OCI-LY1 (cell line): ENCODE results near the gene DMD.
A peak's percentile ranks its signal among the peaks of the same experiment; 100 is the strongest.

ENCODE experiments used
- H2AFZ ChIP-seq: fragments of 200-600 bp; sonication (generic), shearing (Covaris generic); 2 replicates; pipeline ENCODE4 v1.6.0; 2014; ENCODE audit warnings: antibody characterized with exemption, mild to moderate bottlenecking, low read length
- H3F3A ChIP-seq: fragments of 200-600 bp; sonication (generic), shearing (Covaris generic); 2 replicates; pipeline ENCODE4 v1.6.0; 2014; ENCODE audit warnings: mild to moderate bottlenecking, antibody characterized with exemption, low read length, moderate library complexity; ENCODE audit not compliant: insufficient read depth
- H3K27ac ChIP-seq: fragments of 200-600 bp; sonication (generic); 2 replicates; pipeline ENCODE4 v1.5.1; 2014; ENCODE audit warnings: low read length, mixed run types, mild to moderate bottlenecking, low read depth; ENCODE audit not compliant: poor library complexity, severe bottlenecking
- H3K27me3 ChIP-seq: fragments of 200-600 bp; sonication (generic); 2 replicates; pipeline ENCODE4 v1.6.0; 2014; ENCODE audit warnings: antibody characterized with exemption, mild to moderate bottlenecking, low read length, moderate library complexity; ENCODE audit not compliant: insufficient read depth
- H3K36me3 ChIP-seq: fragments of 200-600 bp; sonication (generic); 2 replicates; pipeline ENCODE4 v1.6.1; 2014; ENCODE audit warnings: mild to moderate bottlenecking, antibody characterized with exemption, low read length, moderate library complexity, mixed read lengths; ENCODE audit not compliant: insufficient read depth
- H3K4me1 ChIP-seq: fragments of 200-600 bp; sonication (generic); 2 replicates; pipeline ENCODE4 v1.5.1; 2014; ENCODE audit warnings: mild to moderate bottlenecking, low read length, moderate library complexity; ENCODE audit not compliant: insufficient read depth, severe bottlenecking
- H3K4me2 ChIP-seq: fragments of 200-600 bp; sonication (generic), shearing (Covaris generic); 2 replicates; pipeline ENCODE4 v1.6.1; 2014; ENCODE audit warnings: low read length
- H3K4me3 ChIP-seq: fragments of 200-600 bp; sonication (generic); 2 replicates; pipeline ENCODE4 v1.5.1; 2014; ENCODE audit warnings: low read length, low read depth, mild to moderate bottlenecking, mixed read lengths; ENCODE audit not compliant: poor library complexity, severe bottlenecking
- H3K79me2 ChIP-seq: fragments of 200-600 bp; shearing (Covaris generic); 2 replicates; pipeline ENCODE4 v1.6.1; 2016; ENCODE audit warnings: mixed run types, low read length, mixed read lengths; ENCODE audit not compliant: insufficient read depth
- H3K9ac ChIP-seq: fragments of 200-600 bp; sonication (generic), shearing (Covaris generic); 2 replicates; pipeline ENCODE4 v1.6.1; 2014; ENCODE audit warnings: mild to moderate bottlenecking, low read length, mixed read lengths
- H3K9me2 ChIP-seq: fragments of 200-600 bp; sonication (generic), shearing (Covaris generic); 2 replicates; pipeline ENCODE4 v1.6.1; 2014; ENCODE audit warnings: low read depth, mild to moderate bottlenecking, low read length, mixed read lengths
- H3K9me3 ChIP-seq: fragments of 200-600 bp; shearing (Covaris generic); 2 replicates; pipeline ENCODE4 v1.6.1; 2014; ENCODE audit warnings: low read length, mixed read lengths
- H4K20me1 ChIP-seq: fragments of 200-600 bp; sonication (generic), shearing (Covaris generic); 2 replicates; pipeline ENCODE4 v1.6.0; 2016; ENCODE audit warnings: mild to moderate bottlenecking, low read length; ENCODE audit not compliant: insufficient read depth
- EZH2 ChIP-seq: fragments of 200-600 bp; sonication (generic), shearing (Covaris generic); IDR thresholded peaks from 2 replicates; pipeline ENCODE4 v1.8.0; 2017; ENCODE audit warnings: borderline replicate concordance, mixed run types, mild to moderate bottlenecking, antibody characterized with exemption, low read length, moderate library complexity, mixed read lengths
- TF ChIP-seq, protein P1 (sequence below): fragments of 200-600 bp; sonication (generic), shearing (Covaris generic); IDR thresholded peaks from 2 replicates; pipeline ENCODE4 v1.5.1; 2017; ENCODE audit warnings: mild to moderate bottlenecking, antibody characterized with exemption, low read length, moderate library complexity, mixed read lengths

Gene DMD

DNA sequence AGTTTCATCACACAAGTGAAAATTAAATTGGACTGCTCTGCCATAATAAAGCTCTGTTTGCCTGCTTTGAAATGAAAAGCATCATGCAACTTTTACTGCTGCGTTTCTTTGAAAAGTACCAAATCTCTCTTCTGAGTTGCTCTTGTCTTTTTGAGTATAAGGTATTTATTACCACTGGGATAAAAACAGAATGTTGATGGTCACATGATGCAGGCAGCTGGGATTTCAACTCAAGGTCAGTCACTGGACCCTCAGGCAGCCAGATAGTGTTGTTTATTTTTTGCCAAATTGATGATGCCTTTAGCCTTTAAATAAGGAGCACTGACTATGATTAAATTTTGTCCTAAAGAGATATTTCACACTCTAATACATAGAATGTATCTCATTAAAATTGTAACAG is 32.7 kb downstream of the DMD start:
- Histone ChIP-seq H3K4me2 (no peak overlapping the region), H3K79me2 (peaks cover 10% of the 10 kb centered on the region; the same call in 1 of the 2 replicates), H3K9me3 (no peaks in the 10 kb centered on the region), H3K36me3 (peaks cover 24% of the 10 kb centered on the region), H3F3A (no peaks in the 10 kb centered on the region), H3K9ac (no peak overlapping the region), H3K27me3 (no peaks in the 10 kb centered on the region), H2AFZ (no peak overlapping the region), H3K9me2 (no peaks in the 10 kb centered on the region), H3K4me1 (peaks cover 95% of the 10 kb centered on the region), H3K4me3 (no peak overlapping the region), H3K27ac (peak overlapping the region; percentile 100), H4K20me1 (no peaks in the 10 kb centered on the region)
- TF ChIP-seq, protein P1, sequence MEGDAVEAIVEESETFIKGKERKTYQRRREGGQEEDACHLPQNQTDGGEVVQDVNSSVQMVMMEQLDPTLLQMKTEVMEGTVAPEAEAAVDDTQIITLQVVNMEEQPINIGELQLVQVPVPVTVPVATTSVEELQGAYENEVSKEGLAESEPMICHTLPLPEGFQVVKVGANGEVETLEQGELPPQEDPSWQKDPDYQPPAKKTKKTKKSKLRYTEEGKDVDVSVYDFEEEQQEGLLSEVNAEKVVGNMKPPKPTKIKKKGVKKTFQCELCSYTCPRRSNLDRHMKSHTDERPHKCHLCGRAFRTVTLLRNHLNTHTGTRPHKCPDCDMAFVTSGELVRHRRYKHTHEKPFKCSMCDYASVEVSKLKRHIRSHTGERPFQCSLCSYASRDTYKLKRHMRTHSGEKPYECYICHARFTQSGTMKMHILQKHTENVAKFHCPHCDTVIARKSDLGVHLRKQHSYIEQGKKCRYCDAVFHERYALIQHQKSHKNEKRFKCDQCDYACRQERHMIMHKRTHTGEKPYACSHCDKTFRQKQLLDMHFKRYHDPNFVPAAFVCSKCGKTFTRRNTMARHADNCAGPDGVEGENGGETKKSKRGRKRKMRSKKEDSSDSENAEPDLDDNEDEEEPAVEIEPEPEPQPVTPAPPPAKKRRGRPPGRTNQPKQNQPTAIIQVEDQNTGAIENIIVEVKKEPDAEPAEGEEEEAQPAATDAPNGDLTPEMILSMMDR: no peak
- no peak for TF ChIP-seq EZH2

DNA sequence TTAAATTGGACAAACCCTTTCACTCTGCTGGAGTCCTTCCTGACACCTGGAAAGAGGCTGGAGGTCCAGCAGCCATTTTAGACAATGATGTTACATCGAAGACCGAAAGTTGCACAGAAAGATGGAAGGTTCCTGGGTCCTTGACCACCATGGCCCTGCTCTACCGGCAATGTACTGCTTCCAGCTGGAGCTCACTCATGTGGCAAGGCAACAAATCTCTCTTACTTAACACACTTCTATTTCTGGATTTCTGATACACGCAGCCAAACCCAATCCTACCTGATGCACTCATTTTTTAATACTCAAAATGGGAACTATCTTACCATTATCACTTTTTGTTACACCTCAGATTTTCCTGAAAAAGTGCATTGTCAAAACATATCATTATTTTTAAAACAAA is 33.1 kb downstream of the DMD start:
- Histone ChIP-seq H3F3A (no peaks in the 10 kb centered on the region), H3K27ac (peak overlapping the region; percentile 100), H2AFZ (no peak overlapping the region)

DNA sequence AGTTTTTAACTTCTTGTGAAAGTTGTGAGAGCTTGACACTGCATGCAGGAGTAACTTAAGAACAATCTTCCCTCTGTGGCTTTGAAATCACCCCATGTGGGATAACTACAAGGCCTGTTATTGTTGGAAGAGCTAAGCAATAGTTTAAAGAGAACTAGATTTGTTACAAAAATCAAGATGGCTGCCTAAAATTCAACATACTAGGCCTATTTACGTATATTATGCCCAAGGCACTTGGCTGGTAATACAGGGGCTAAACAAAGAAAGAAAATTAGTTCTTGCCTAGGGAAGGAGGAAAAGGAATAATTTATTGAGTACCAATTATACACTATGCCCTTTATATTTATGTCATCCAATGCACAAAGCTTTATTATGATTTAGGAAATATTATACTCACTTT is 36.1 kb downstream of the DMD start:
- H3F3A ChIP-seq: no peaks in the 10 kb centered on the region; the same call in 1 of the 2 replicates
- peak overlapping the region; percentile 74 for H3K9ac ChIP-seq

More for the DNA sequence above, 33.1 kb downstream of the DMD start:
- H4K20me1 ChIP-seq: no peaks in the 10 kb centered on the region
- peaks cover 10% of the 10 kb centered on the region; the same call in 1 of the 2 replicates for H3K79me2 ChIP-seq
- no peak overlapping the region for H3K4me2 ChIP-seq
- no peak for TF ChIP-seq EZH2
- TF ChIP-seq, protein P1: no peak
- no peaks in the 10 kb centered on the region for H3K9me3 ChIP-seq
- peaks cover 97% of the 10 kb centered on the region for H3K4me1 ChIP-seq
- H3K36me3 ChIP-seq: peaks cover 24% of the 10 kb centered on the region
- no peak overlapping the region for H3K9ac ChIP-seq
- H3K4me3 ChIP-seq: no peak overlapping the region
- H3K9me2 ChIP-seq: no peaks in the 10 kb centered on the region
- no peaks in the 10 kb centered on the region for H3K27me3 ChIP-seq

More for the DNA sequence above, 36.1 kb downstream of the DMD start:
- peaks cover 97% of the 10 kb centered on the region for H3K4me1 ChIP-seq
- no peaks in the 10 kb centered on the region for H3K27me3 ChIP-seq
- H3K9me2 ChIP-seq: no peaks in the 10 kb centered on the region
- H3K79me2 ChIP-seq: no peaks in the 10 kb centered on the region
- no peaks in the 10 kb centered on the region for H3K9me3 ChIP-seq
- peak overlapping the region; percentile 100 for H3K27ac ChIP-seq
- peak overlapping the region; percentile 72; the same call in 1 of the 2 replicates for H3K4me2 ChIP-seq
- no peak overlapping the region for H3K4me3 ChIP-seq
- H2AFZ ChIP-seq: no peak overlapping the region
- no peaks in the 10 kb centered on the region for H4K20me1 ChIP-seq
- TF ChIP-seq, protein P1: no peak
- no peak for TF ChIP-seq EZH2
- peaks cover 15% of the 10 kb centered on the region for H3K36me3 ChIP-seq
